ENCODE data around the gene ERMAP. TPM values are rescaled to one million over a fixed set of nuclear protein-coding genes. Genes with fewer than 3 reads are reported as not detected.

ERMAP gene
- total and polyA plus RNA-seq, 9 of the 15 experiments (the other 6 are each of a cell fraction or from before 2014, with no cell fraction given), result 8.0 to 31.4 (median 22.5) TPM

GRCh38 chr1:42777852-42778251 lies 39.1 kb upstream of the ERMAP start:
- DNase-seq (ENCODE audit: extremely low read depth in 1 of 4, low spot score in 3 of 4) (peak; percentile 75 to 80 (median 76)), ATAC-seq (peak; percentile 94), FAIRE-seq (peak; percentile 89)
- Histone ChIP-seq H4K20me1 (replicated peaks; ENCODE audit: control insufficient read depth, insufficient read depth, low read length) (no peaks in the 10 kb centered on the region), H3K27me3 (ENCODE audit: control insufficient read depth in 2 of 2, insufficient read depth in 2 of 2, low read length in 2 of 2) (no peaks in the 10 kb centered on the region), H3K9me3 (replicated peaks; ENCODE audit: control insufficient read depth, insufficient read depth, low read depth, low read length) (no peaks in the 10 kb centered on the region), H3K4me3 (no peak overlapping the region), H3K27ac (ENCODE audit: extremely low read depth, low read depth, low read length) (no peak overlapping the region), H3K9ac (ENCODE audit: insufficient read depth in 1 of 2, low read depth in 2 of 2, low read length in 2 of 2) (no peak overlapping the region), H3K4me1 (replicated peaks in 1 of 2; ENCODE audit: control insufficient read depth in 2 of 2, insufficient read depth in 2 of 2, low read length in 2 of 2) (no peaks in the 10 kb centered on the region; a peak in 1 of 5 replicates), H2AFZ (ENCODE audit: low read depth, low read length) (no peak overlapping the region), H3K36me3 (ENCODE audit: control insufficient read depth, insufficient read depth, low read length) (peaks cover 85% of the 10 kb centered on the region), H3K4me2 (ENCODE audit: insufficient read depth, low read length) (no peak overlapping the region), H3K79me2 (ENCODE audit: control insufficient read depth, insufficient read depth, low read length) (no peaks in the 10 kb centered on the region), H3K9me1 (ENCODE audit: control insufficient read depth, insufficient read depth, low read length) (no peaks in the 10 kb centered on the region)
- POLR2A ChIA-PET, result interaction anchor here (0.5 to 5.2 kb wide), 6 partner anchors 11 to 449 kb away, joined by 3 to 27 read pairs (median 4); partner anchors contain the start of genes C1orf50 and P3H1
- BruUV-seq (replicated peaks), result no TSS peak
- intact Hi-C loops (cut with micrococcal nuclease), result loop anchor here (1.0 to 2.0 kb wide), 2 partner anchors 135 to 295 kb away; no protein-coding TSS in a partner anchor
- in situ Hi-C loops (cut with MboI), result loop anchor here (5.0 kb wide), 1 partner anchor 294 kb away; no protein-coding TSS in a partner anchor
- CTCF ChIA-PET (ENCODE audit: low intra/inter-chr PET ratio), result interaction anchor here (0.6 to 2.6 kb wide), 5 partner anchors 136 to 637 kb away, joined by 3 to 65 read pairs (median 3); no protein-coding TSS in a partner anchor
- no peak for TF ChIP-seq PCBP2 (IDR thresholded peaks at IDR 0.05; ENCODE audit: low read depth, low read length, poor library complexity, severe bottlenecking)
- 0 out of 2 replicates have a peak, but pooled peaks have one; percentile 31 for TF ChIP-seq NR1H2 (CRISPR knock-in tag; IDR thresholded peaks at IDR 0.05)
- peak; percentile 93 for TF ChIP-seq DEAF1 (CRISPR knock-in tag; IDR thresholded peaks at IDR 0.05)
- no peak for TF ChIP-seq MCM7 (IDR thresholded peaks at IDR 0.05)
- TF ChIP-seq PREB (CRISPR knock-in tag; IDR thresholded peaks at IDR 0.05), result no peak
- TF ChIP-seq FOXP1 (CRISPR knock-in tag; IDR thresholded peaks at IDR 0.05), result no peak
- TF ChIP-seq HDAC3 (IDR thresholded peaks at IDR 0.05; ENCODE audit: borderline replicate concordance, partially characterized antibody), result no peak
- no peak for TF ChIP-seq MYBL2 (IDR thresholded peaks at IDR 0.05; ENCODE audit: low read depth)
- TF ChIP-seq MYBL2 (CRISPR knock-in tag; IDR thresholded peaks at IDR 0.05; ENCODE audit: borderline replicate concordance), result no peak
- TF ChIP-seq SMARCB1 (IDR thresholded peaks at IDR 0.05; ENCODE audit: insufficient read length, low read depth), result no peak
- no peak for TF ChIP-seq RBBP5 (IDR thresholded peaks at IDR 0.05; ENCODE audit: borderline replicate concordance, insufficient read depth, low read length, poor library complexity, severe bottlenecking)
- no peak for TF ChIP-seq ZNF23 (CRISPR knock-in tag; IDR thresholded peaks at IDR 0.05)
- TF ChIP-seq HDAC2 (IDR thresholded peaks at IDR 0.05), result no peak
- no peak for TF ChIP-seq ESRRB (CRISPR knock-in tag; IDR thresholded peaks at IDR 0.05; ENCODE audit: borderline replicate concordance)
- TF ChIP-seq ID3 (CRISPR knock-in tag; IDR thresholded peaks at IDR 0.05), result no peak
- TF ChIP-seq ID3 (tag; IDR thresholded peaks at IDR 0.05), result no peak
- no peak for TF ChIP-seq ZNF589 (CRISPR knock-in tag; IDR thresholded peaks at IDR 0.05; ENCODE audit: low read depth)
- no peak for TF ChIP-seq TAF7 (tag; IDR thresholded peaks at IDR 0.05)
- no peak for TF ChIP-seq ZNF212 (CRISPR knock-in tag; IDR thresholded peaks at IDR 0.05)
- TF ChIP-seq NCOA2 (IDR thresholded peaks at IDR 0.05; ENCODE audit: partially characterized antibody in 2 of 2), result no peak
- no peak for TF ChIP-seq CREBBP (IDR thresholded peaks at IDR 0.05; ENCODE audit: low read depth, low read length)

All from K562 (cell line).